ENCODE results near the gene MAPT.

The MAPT gene

DNA sequence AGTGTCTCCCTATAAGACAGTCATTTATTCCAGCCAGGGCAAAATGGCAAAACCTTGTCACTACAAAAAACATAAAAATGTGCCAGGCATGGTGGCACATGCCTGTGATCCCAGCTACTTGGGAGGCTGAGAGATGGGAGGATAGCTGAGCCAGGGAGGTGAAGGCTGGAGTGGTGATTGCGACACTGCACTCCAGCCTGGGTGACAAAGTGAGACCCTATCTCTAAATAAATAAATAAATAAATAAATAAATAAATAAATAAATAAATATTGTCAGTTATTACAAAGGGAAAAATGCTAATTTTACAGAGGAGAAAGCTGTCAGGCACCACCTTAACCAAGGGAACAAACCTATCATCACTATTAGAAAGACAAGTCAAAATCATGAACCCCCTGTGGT is 180.2 kb downstream of the MAPT start:
- DNase-seq: no peak

Data from NCI-H2227 treated with DMSO at 0.1 percent for 48 hours (cell line).